Endothelial cell (in vitro differentiated cells): ENCODE measurements around the gene RSF1. TPM values are rescaled to one million over a fixed set of nuclear protein-coding genes. Genes with fewer than 3 reads are reported as not detected.

ENCODE experiments used
- DNase-seq: peaks from one replicate; pipeline ENCODE4 v3.0.0; 2021; ENCODE audit warnings: low spot score
- H3K27ac Mint-ChIP-seq: one replicate; pipeline ENCODE4 v1.8.0; 2021; ENCODE audit warnings: mixed read lengths, inconsistent platforms; ENCODE audit not compliant: unreplicated experiment
- H3K27me3 Mint-ChIP-seq: one replicate; pipeline ENCODE4 v1.8.0; 2021; ENCODE audit warnings: mild to moderate bottlenecking, moderate library complexity, mixed read lengths, inconsistent platforms; ENCODE audit not compliant: unreplicated experiment
- H3K36me3 Mint-ChIP-seq: one replicate; pipeline ENCODE4 v1.8.0; 2021; ENCODE audit warnings: mild to moderate bottlenecking, low read depth, mixed read lengths, inconsistent platforms; ENCODE audit not compliant: unreplicated experiment
- H3K4me1 Mint-ChIP-seq: one replicate; pipeline ENCODE4 v1.8.0; 2021; ENCODE audit warnings: mild to moderate bottlenecking, mixed read lengths, inconsistent platforms; ENCODE audit not compliant: unreplicated experiment
- H3K4me3 Mint-ChIP-seq: one replicate; pipeline ENCODE4 v1.8.0; 2021; ENCODE audit warnings: mild to moderate bottlenecking, mixed read lengths, inconsistent platforms; ENCODE audit not compliant: unreplicated experiment
- H3K9me3 Mint-ChIP-seq: one replicate; pipeline ENCODE4 v1.8.0; 2021; ENCODE audit warnings: mixed read lengths, inconsistent platforms; ENCODE audit not compliant: unreplicated experiment
- total RNA-seq: library from RNA; stranded (reverse); fragmentation: NEBNext Ultra II Directional; extraction: Animal tissue kit (Norgen Biotek cat#: 25700); gene quantifications from one replicate; pipeline ENCODE4 v1.2.1, GENCODE V29; 2021; ENCODE audit not compliant: unreplicated experiment
- TF ChIP-seq, protein P1 (sequence below): fragments of 200-600 bp; sonication (generic); IDR thresholded peaks from one replicate; pipeline ENCODE4 v1.5.0; 2021; ENCODE audit warnings: antibody characterized with exemption; ENCODE audit not compliant: unreplicated experiment

The RSF1 gene
- total RNA-seq, 1 donor from 2014 or later = 73.7 TPM

- Mint-ChIP-seq H3K9me3 (no peaks in the 10 kb centered on the region), H3K4me3 (no peak overlapping the region), H3K36me3 (peaks cover 3% of the 10 kb centered on the region), H3K27me3 (no peaks in the 10 kb centered on the region), H3K4me1 (no peaks in the 10 kb centered on the region), H3K27ac (no peak overlapping the region)
- DNase-seq = no peak
- TF ChIP-seq, protein P1, sequence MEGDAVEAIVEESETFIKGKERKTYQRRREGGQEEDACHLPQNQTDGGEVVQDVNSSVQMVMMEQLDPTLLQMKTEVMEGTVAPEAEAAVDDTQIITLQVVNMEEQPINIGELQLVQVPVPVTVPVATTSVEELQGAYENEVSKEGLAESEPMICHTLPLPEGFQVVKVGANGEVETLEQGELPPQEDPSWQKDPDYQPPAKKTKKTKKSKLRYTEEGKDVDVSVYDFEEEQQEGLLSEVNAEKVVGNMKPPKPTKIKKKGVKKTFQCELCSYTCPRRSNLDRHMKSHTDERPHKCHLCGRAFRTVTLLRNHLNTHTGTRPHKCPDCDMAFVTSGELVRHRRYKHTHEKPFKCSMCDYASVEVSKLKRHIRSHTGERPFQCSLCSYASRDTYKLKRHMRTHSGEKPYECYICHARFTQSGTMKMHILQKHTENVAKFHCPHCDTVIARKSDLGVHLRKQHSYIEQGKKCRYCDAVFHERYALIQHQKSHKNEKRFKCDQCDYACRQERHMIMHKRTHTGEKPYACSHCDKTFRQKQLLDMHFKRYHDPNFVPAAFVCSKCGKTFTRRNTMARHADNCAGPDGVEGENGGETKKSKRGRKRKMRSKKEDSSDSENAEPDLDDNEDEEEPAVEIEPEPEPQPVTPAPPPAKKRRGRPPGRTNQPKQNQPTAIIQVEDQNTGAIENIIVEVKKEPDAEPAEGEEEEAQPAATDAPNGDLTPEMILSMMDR = no peak
Observed at GRCh38 chr11:77806415-77806814, 14.1 kb downstream of the RSF1 start.

GRCh38 chr11:77801477-77801876, 19.0 kb downstream of the RSF1 start:
- Mint-ChIP-seq H3K4me1 (no peaks in the 10 kb centered on the region), H3K36me3 (peaks cover 6% of the 10 kb centered on the region), H3K27me3 (no peaks in the 10 kb centered on the region), H3K27ac (no peak overlapping the region), H3K4me3 (no peak overlapping the region), H3K9me3 (no peaks in the 10 kb centered on the region)
- no peak for DNase-seq
- TF ChIP-seq, protein P1 = no peak

GRCh38 chr11:77800449-77800848, 20.1 kb downstream of the RSF1 start:
- Mint-ChIP-seq H3K27ac (no peak overlapping the region), H3K36me3 (peaks cover 6% of the 10 kb centered on the region), H3K9me3 (no peaks in the 10 kb centered on the region), H3K27me3 (no peaks in the 10 kb centered on the region), H3K4me3 (no peak overlapping the region), H3K4me1 (no peaks in the 10 kb centered on the region)
- DNase-seq = no peak
- TF ChIP-seq, protein P1 = no peak

DNA sequence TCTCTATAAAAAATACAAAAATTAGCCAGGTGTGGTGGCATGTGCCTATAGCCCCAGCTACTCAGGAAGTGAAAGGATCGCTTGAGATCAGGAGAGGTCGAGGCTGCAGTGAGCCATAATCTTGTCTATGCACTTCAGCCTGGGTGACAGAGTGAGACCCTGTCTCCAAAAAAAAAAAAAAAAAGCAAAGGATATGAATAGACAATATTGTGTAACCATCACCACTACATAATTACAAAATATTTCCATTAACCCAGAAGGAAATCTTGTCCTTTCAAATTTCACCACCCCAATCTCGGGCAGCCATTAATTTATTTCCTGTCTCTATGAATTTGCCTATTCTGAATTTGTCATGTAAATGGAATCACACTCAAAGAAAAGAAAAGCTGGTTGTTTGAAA, 21.2 kb downstream of the RSF1 start:
- TF ChIP-seq, protein P1 = no peak
- DNase-seq = no peak
- H3K9me3 Mint-ChIP-seq = no peaks in the 10 kb centered on the region

DNA sequence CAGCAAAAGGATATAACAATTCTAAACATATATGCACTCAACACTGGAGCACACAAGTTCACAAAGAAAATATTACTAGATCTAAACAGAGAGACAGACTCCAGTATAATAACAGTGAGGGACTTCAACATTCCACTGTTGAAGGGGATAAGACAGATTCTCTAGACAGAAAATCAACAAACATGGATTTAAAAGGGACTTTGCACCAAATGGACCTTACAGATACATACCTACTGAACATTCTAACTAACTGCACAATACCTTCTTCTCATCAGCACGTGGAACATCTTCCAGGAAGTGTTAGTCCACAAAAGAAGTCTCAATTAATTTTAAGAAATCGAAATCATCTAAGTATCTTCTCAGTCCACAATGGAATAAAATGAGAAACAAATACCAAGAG, 26.6 kb downstream of the RSF1 start:
- H3K4me3 Mint-ChIP-seq = no peak overlapping the region
- H3K36me3 Mint-ChIP-seq = peaks cover 39% of the 10 kb centered on the region
- H3K4me1 Mint-ChIP-seq = peaks cover 11% of the 10 kb centered on the region
- H3K9me3 Mint-ChIP-seq = no peaks in the 10 kb centered on the region
- DNase-seq = no peak
- TF ChIP-seq, protein P1 = no peak
- peaks cover 2% of the 10 kb centered on the region for H3K27me3 Mint-ChIP-seq
- no peak overlapping the region for H3K27ac Mint-ChIP-seq

More for the DNA sequence above, 21.2 kb downstream of the RSF1 start:
- no peaks in the 10 kb centered on the region for H3K27me3 Mint-ChIP-seq
- H3K4me3 Mint-ChIP-seq = no peak overlapping the region
- H3K27ac Mint-ChIP-seq = no peak overlapping the region
- H3K36me3 Mint-ChIP-seq = peaks cover 6% of the 10 kb centered on the region
- H3K4me1 Mint-ChIP-seq = no peaks in the 10 kb centered on the region
